Endodermal cell (in vitro differentiated cells): ENCODE measurements around the gene COLQ. TPM values are rescaled to one million over a fixed set of nuclear protein-coding genes. Genes with fewer than 3 reads are reported as not detected.

Experiments
- DNase-seq: peaks from one replicate; pipeline ENCODE4 v3.0.0-alpha.2; 2017
- H3K27ac ChIP-seq: 2 replicates; pipeline ENCODE4 v1.5.1; 2013; ENCODE audit warnings: mild to moderate bottlenecking, low read depth, low read length, moderate library complexity
- H3K27me3 ChIP-seq: 2 replicates; pipeline ENCODE4 v1.6.1; 2013; ENCODE audit warnings: mild to moderate bottlenecking, low read length, moderate library complexity; ENCODE audit not compliant: insufficient read depth, control insufficient read depth, poor library complexity, severe bottlenecking
- H3K36me3 ChIP-seq: 2 replicates; pipeline ENCODE4 v1.7.0; 2013; ENCODE audit warnings: mild to moderate bottlenecking, low read length, moderate library complexity; ENCODE audit not compliant: control insufficient read depth, insufficient read depth
- H3K4me1 ChIP-seq: one replicate; pipeline ENCODE4 v1.7.0; 2013; ENCODE audit warnings: low read length; ENCODE audit not compliant: control insufficient read depth, insufficient read depth
- H3K4me3 ChIP-seq: 2 replicates; pipeline ENCODE4 v1.5.1; 2013; ENCODE audit warnings: mild to moderate bottlenecking, low read length, moderate library complexity
- H3K9ac ChIP-seq: 2 replicates; pipeline ENCODE4 v1.6.1; 2013; ENCODE audit warnings: mild to moderate bottlenecking, low read length, moderate library complexity; ENCODE audit not compliant: poor library complexity, severe bottlenecking; ENCODE audit errors: extremely low read depth
- H3K9me3 ChIP-seq: 2 replicates; pipeline ENCODE4 v1.6.1; 2013; ENCODE audit warnings: mild to moderate bottlenecking, low read length, moderate library complexity; ENCODE audit not compliant: control insufficient read depth
- H3K27ac Mint-ChIP-seq: 2 replicates; pipeline ENCODE4 v1.8.0; 2020; ENCODE audit warnings: mixed read lengths
- H3K27me3 Mint-ChIP-seq: 2 replicates; pipeline ENCODE4 v1.8.0; 2021; ENCODE audit warnings: mild to moderate bottlenecking, mixed read lengths; ENCODE audit not compliant: insufficient read depth
- H3K36me3 Mint-ChIP-seq: 2 replicates; pipeline ENCODE4 v1.8.0; 2020; ENCODE audit warnings: low read depth, mixed read lengths
- H3K4me1 Mint-ChIP-seq: 2 replicates; pipeline ENCODE4 v1.8.0; 2020; ENCODE audit warnings: mixed read lengths
- H3K4me3 Mint-ChIP-seq: 2 replicates; pipeline ENCODE4 v1.8.0; 2020; ENCODE audit warnings: mild to moderate bottlenecking, moderate library complexity, mixed read lengths
- H3K9me3 Mint-ChIP-seq: 2 replicates; pipeline ENCODE4 v1.8.0; 2020; ENCODE audit warnings: mild to moderate bottlenecking, mixed read lengths
- WGBS, 2 experiments: methylation state at CpG; one replicate each; pipeline versions ENCODE4 v1.1.5 to v1.1.7; 2013; ENCODE audit warnings: missing lambda C conversion rate in 2 of 2, mixed read lengths in 1 of 2; ENCODE audit not compliant: insufficient coverage in 1 of 2, insufficient read length in 1 of 2; 5-methylcytosine and 5-hydroxymethylcytosine counted together
- total RNA-seq, 2 donors: library from RNA; stranded (reverse); fragmentation: NEBNext Ultra II Directional in 1 of 2; extraction: Animal tissue kit (Norgen Biotek cat#: 25700) in 1 of 2; gene quantifications; 2 replicates in 1 of 2; 3 replicates in 1 of 2; pipeline ENCODE4 v1.2.1, GENCODE V29; 2021
- TF ChIP-seq, protein P1 (sequence below): fragments of 200-600 bp; sonication (generic); conservative IDR thresholded peaks from 2 replicates; pipeline ENCODE4 v1.5.0; 2021; ENCODE audit warnings: antibody characterized with exemption, mild to moderate bottlenecking

Gene COLQ
- total RNA-seq, 2 donors from 2014 or later: 3.1 to 7.3 TPM

DNA sequence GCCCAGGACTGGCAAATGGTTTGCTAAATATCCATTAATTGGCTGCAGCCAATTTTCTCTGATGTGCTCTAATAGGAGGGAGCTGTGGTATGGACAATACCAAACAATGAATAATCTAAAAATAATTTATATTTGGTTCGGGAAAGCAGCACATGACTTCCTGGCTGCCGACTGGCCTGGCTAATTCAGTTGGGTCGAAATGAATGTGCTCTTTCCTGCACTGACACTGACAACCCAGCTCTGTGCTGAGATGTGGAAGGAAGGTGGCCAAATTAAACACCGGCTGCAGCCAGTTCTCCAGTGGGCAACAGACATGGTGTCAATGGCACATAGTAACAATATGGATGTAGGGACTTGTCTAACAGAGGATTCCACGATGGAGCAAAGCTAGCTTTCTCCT lies 21.1 kb upstream of the COLQ start:
- H3K27me3 ChIP-seq: no peaks in the 10 kb centered on the region
- Mint-ChIP-seq H3K27me3 (peaks cover 3% of the 10 kb centered on the region), H3K36me3 (no peaks in the 10 kb centered on the region), H3K9me3 (no peaks in the 10 kb centered on the region), H3K4me1 (no peaks in the 10 kb centered on the region), H3K27ac (no peak overlapping the region), H3K4me3 (no peak overlapping the region)
- no peaks in the 10 kb centered on the region for H3K36me3 ChIP-seq
- no peak overlapping the region for H3K27ac ChIP-seq
- 93 to 100% methylated on average over 2 to 5 of the region's 5 CpGs for WGBS, 2 experiments
- no peak for DNase-seq
- no peaks in the 10 kb centered on the region for H3K9me3 ChIP-seq
- TF ChIP-seq, protein P1, sequence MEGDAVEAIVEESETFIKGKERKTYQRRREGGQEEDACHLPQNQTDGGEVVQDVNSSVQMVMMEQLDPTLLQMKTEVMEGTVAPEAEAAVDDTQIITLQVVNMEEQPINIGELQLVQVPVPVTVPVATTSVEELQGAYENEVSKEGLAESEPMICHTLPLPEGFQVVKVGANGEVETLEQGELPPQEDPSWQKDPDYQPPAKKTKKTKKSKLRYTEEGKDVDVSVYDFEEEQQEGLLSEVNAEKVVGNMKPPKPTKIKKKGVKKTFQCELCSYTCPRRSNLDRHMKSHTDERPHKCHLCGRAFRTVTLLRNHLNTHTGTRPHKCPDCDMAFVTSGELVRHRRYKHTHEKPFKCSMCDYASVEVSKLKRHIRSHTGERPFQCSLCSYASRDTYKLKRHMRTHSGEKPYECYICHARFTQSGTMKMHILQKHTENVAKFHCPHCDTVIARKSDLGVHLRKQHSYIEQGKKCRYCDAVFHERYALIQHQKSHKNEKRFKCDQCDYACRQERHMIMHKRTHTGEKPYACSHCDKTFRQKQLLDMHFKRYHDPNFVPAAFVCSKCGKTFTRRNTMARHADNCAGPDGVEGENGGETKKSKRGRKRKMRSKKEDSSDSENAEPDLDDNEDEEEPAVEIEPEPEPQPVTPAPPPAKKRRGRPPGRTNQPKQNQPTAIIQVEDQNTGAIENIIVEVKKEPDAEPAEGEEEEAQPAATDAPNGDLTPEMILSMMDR: no peak
- H3K4me1 ChIP-seq: no peaks in the 10 kb centered on the region
- H3K9ac ChIP-seq: no peak overlapping the region
- no peak overlapping the region for H3K4me3 ChIP-seq

- Histone ChIP-seq H3K27ac (no peak overlapping the region), H3K36me3 (no peaks in the 10 kb centered on the region), H3K9me3 (no peaks in the 10 kb centered on the region), H3K4me3 (no peak overlapping the region), H3K4me1 (no peaks in the 10 kb centered on the region), H3K27me3 (no peaks in the 10 kb centered on the region), H3K9ac (no peak overlapping the region)
- Mint-ChIP-seq H3K27ac (no peak overlapping the region), H3K9me3 (no peaks in the 10 kb centered on the region), H3K27me3 (peaks cover 3% of the 10 kb centered on the region), H3K4me1 (no peaks in the 10 kb centered on the region), H3K4me3 (no peak overlapping the region), H3K36me3 (no peaks in the 10 kb centered on the region)
- TF ChIP-seq, protein P1: no peak
- WGBS, 2 experiments: 90 to 91% methylated on average over 3 to 4 of the region's 4 CpGs
- no peak for DNase-seq
Observed at GRCh38 chr3:15541371-15541770, 19.9 kb upstream of the COLQ start.

GRCh38 chr3:15539066-15539465 lies 17.6 kb upstream of the COLQ start:
- no peaks in the 10 kb centered on the region for H3K27me3 ChIP-seq
- no peak for DNase-seq
- H3K36me3 Mint-ChIP-seq: no peaks in the 10 kb centered on the region
- H3K4me1 ChIP-seq: no peaks in the 10 kb centered on the region
- H3K9ac ChIP-seq: no peak overlapping the region
- 96 to 100% methylated on average over 1 of the region's 1 CpG for WGBS, 2 experiments
- H3K9me3 Mint-ChIP-seq: no peaks in the 10 kb centered on the region
- H3K27ac ChIP-seq: no peak overlapping the region
- no peaks in the 10 kb centered on the region for H3K36me3 ChIP-seq
- H3K27me3 Mint-ChIP-seq: peaks cover 2% of the 10 kb centered on the region
- no peak overlapping the region for H3K27ac Mint-ChIP-seq
- no peak overlapping the region for H3K4me3 ChIP-seq
- H3K4me1 Mint-ChIP-seq: no peaks in the 10 kb centered on the region
- H3K4me3 Mint-ChIP-seq: no peak overlapping the region
- TF ChIP-seq, protein P1: no peak
- no peaks in the 10 kb centered on the region for H3K9me3 ChIP-seq
